CD4-positive, alpha-beta T cell (primary cell): ENCODE data around the gene MDP1. TPM values are rescaled to one million over a fixed set of nuclear protein-coding genes. Genes with fewer than 3 reads are reported as not detected.

Experiments
- ATAC-seq: fragments of 200-7000 bp; cut with Tn5 transposase; one replicate; pipeline ENCODE4 v1.10.0; 2022; ENCODE audit warnings: mild to moderate bottlenecking; ENCODE audit not compliant: poor library complexity
- CTCF ChIA-PET: fragments of 350-600 bp; sonication (Branson Sonifier 250); formaldehyde crosslinking; loops from one replicate; lab custom pipeline; 2021; ENCODE audit warnings: antibody characterized with exemption, inconsistent platforms; lab: Charles Lee
- POLR2A ChIA-PET: fragments of 350-600 bp; sonication (Branson Sonifier 250); formaldehyde crosslinking; loops from one replicate; lab custom pipeline; 2021; ENCODE audit warnings: antibody characterized with exemption, inconsistent platforms; lab: Charles Lee
- DNase-seq, 14 experiments: peaks; one replicate each; pipeline ENCODE4 v3.0.0-alpha.2; 2013 to 2020; ENCODE audit warnings: mixed read lengths in 2 of 14
- H3K27ac ChIP-seq, 2 donors: one replicate each; pipeline versions ENCODE4 v1.5.1 to v1.7.0; 2013; ENCODE audit warnings: low read length in 2 of 2, low read depth in 1 of 2, mild to moderate bottlenecking in 1 of 2
- H3K27me3 ChIP-seq, 2 experiments: 1 replicate in 1 of 2; 2 replicates in 1 of 2; pipeline versions ENCODE4 v1.6.1 to v1.7.0; 2013; ENCODE audit warnings: low read length in 2 of 2, control low read depth in 1 of 2, mild to moderate bottlenecking in 1 of 2, moderate library complexity in 1 of 2; ENCODE audit not compliant: insufficient read depth in 2 of 2, control insufficient read depth in 1 of 2
- H3K36me3 ChIP-seq: one replicate; pipeline ENCODE4 v1.6.1; 2013; ENCODE audit warnings: low read length, control low read depth; ENCODE audit not compliant: insufficient read depth
- H3K4me1 ChIP-seq: one replicate; pipeline ENCODE4 v1.6.1; 2013; ENCODE audit warnings: low read length, control low read depth; ENCODE audit not compliant: insufficient read depth
- H3K4me3 ChIP-seq: one replicate; pipeline ENCODE4 v1.5.1; 2013; ENCODE audit warnings: mild to moderate bottlenecking, low read length, moderate library complexity
- H3K9me3 ChIP-seq, 2 experiments: 1 replicate in 1 of 2; 2 replicates in 1 of 2; pipeline versions ENCODE4 v1.6.1 to v1.7.0; 2013; ENCODE audit warnings: low read length in 2 of 2, mild to moderate bottlenecking in 2 of 2, control low read depth in 1 of 2, moderate library complexity in 1 of 2; ENCODE audit not compliant: control insufficient read depth in 1 of 2, insufficient read depth in 1 of 2
- H3K27ac Mint-ChIP-seq: one replicate; pipeline ENCODE4 v1.8.0; 2020; ENCODE audit warnings: mixed read lengths
- H3K27me3 Mint-ChIP-seq: one replicate; pipeline ENCODE4 v1.8.0; 2021; ENCODE audit warnings: mixed read lengths
- H3K36me3 Mint-ChIP-seq: one replicate; pipeline ENCODE4 v1.8.0; 2021; ENCODE audit warnings: low read depth, mixed read lengths
- H3K4me1 Mint-ChIP-seq: one replicate; pipeline ENCODE4 v1.8.0; 2021; ENCODE audit warnings: low read depth, mixed read lengths
- H3K4me3 Mint-ChIP-seq: one replicate; pipeline ENCODE4 v1.8.0; 2020; ENCODE audit warnings: mild to moderate bottlenecking, mixed read lengths
- H3K9me3 Mint-ChIP-seq: one replicate; pipeline ENCODE4 v1.8.0; 2020; ENCODE audit warnings: mixed read lengths
- CTCF ChIP-seq: fragments of 200-600 bp; IDR thresholded peaks from one replicate; pipeline ENCODE4 v1.8.0; 2022; ENCODE audit warnings: antibody characterized with exemption, mild to moderate bottlenecking
- intact Hi-C, 2 experiments: fragments of 100-400 bp; cut with DNase I in 1 of 2; cut with micrococcal nuclease in 1 of 2; formaldehyde crosslinking; loops; one replicate each; pipeline versions ENCODE4 v1.15.1 to v1.9.0; 2023 to 2025; cut with DNase I, micrococcal nuclease
- total RNA-seq, 174 experiments: library from RNA in 2 of 174; stranded (reverse) in 2 of 174; gene quantifications; one replicate each; pipeline ENCODE4 v1.2.3 and lab custom pipeline; 2021 to 2026

Gene MDP1
- total RNA-seq, 2 experiments from 2014 or later = 3.2 to 3.7 TPM

- Histone ChIP-seq H3K4me3 (no peak overlapping the region), H3K36me3 (peaks cover 76% of the 10 kb centered on the region), H3K27me3 (no peaks in the 10 kb centered on the region), H3K27ac (no peak overlapping the region), H3K9me3 (no peaks in the 10 kb centered on the region), H3K4me1 (peaks cover 31% of the 10 kb centered on the region)
- no peak for ATAC-seq
- Mint-ChIP-seq H3K27me3 (no peaks in the 10 kb centered on the region), H3K27ac (peak overlapping the region; percentile 17), H3K4me1 (peaks cover 24% of the 10 kb centered on the region), H3K4me3 (no peak overlapping the region), H3K9me3 (no peaks in the 10 kb centered on the region), H3K36me3 (peaks cover 72% of the 10 kb centered on the region)
- CTCF ChIA-PET = no interaction called here
- no peak for TF ChIP-seq CTCF
- DNase-seq = no peak
- intact Hi-C loops = no loop called here
- POLR2A ChIA-PET = interaction anchor here (0.5 to 7.4 kb wide), 4 partner anchors 11 to 551 kb away, joined by 3 to 85 read pairs (median 8); partner anchors contain the start of genes DCAF11, IRF9, NRL and TM9SF1
These were observed 31.5 kb downstream of the MDP1 start for GRCh38 chr14:24184104-24184970.

GRCh38 chr14:24183014-24183481 is 32.8 kb downstream of the MDP1 start:
- no peaks in the 10 kb centered on the region for H3K9me3 ChIP-seq
- intact Hi-C loops = no loop called here
- peaks cover 12% of the 10 kb centered on the region for H3K4me1 Mint-ChIP-seq
- no peak overlapping the region for H3K27ac Mint-ChIP-seq
- DNase-seq (no peak), ATAC-seq (no peak)
- no peaks in the 10 kb centered on the region for H3K27me3 ChIP-seq
- ChIA-PET CTCF (no interaction called here), POLR2A (interaction anchor here (1.1 kb wide), 2 partner anchors 13 to 22 kb away, joined by 3 read pairs; partner anchors contain the start of gene TM9SF1)
- no peak overlapping the region for H3K4me3 ChIP-seq
- H3K36me3 Mint-ChIP-seq = peaks cover 78% of the 10 kb centered on the region
- peaks cover 89% of the 10 kb centered on the region for H3K36me3 ChIP-seq
- no peak for TF ChIP-seq CTCF
- peaks cover 18% of the 10 kb centered on the region for H3K4me1 ChIP-seq
- no peaks in the 10 kb centered on the region for H3K9me3 Mint-ChIP-seq
- no peaks in the 10 kb centered on the region for H3K27me3 Mint-ChIP-seq
- no peak overlapping the region for H3K4me3 Mint-ChIP-seq
- no peak overlapping the region for H3K27ac ChIP-seq

- ATAC-seq = no peak
- H3K9me3 ChIP-seq = no peaks in the 10 kb centered on the region
- peaks cover 11% of the 10 kb centered on the region for H3K4me1 ChIP-seq
- H3K4me3 ChIP-seq = no peak overlapping the region
- ChIA-PET POLR2A (interaction anchor here (1.1 kb wide), 2 partner anchors 13 to 22 kb away, joined by 3 read pairs; partner anchors contain the start of gene TM9SF1), CTCF (no interaction called here)
- H3K27ac Mint-ChIP-seq = peak overlapping the region; percentile 42
- H3K36me3 ChIP-seq = peaks cover 96% of the 10 kb centered on the region
- TF ChIP-seq CTCF = no peak
- no peak for DNase-seq
- H3K4me1 Mint-ChIP-seq = peaks cover 4% of the 10 kb centered on the region
- H3K36me3 Mint-ChIP-seq = peaks cover 83% of the 10 kb centered on the region
- no peak overlapping the region for H3K4me3 Mint-ChIP-seq
- no peaks in the 10 kb centered on the region for H3K27me3 Mint-ChIP-seq
- no peaks in the 10 kb centered on the region for H3K9me3 Mint-ChIP-seq
- H3K27ac ChIP-seq = no peak overlapping the region
- intact Hi-C loops = no loop called here
- H3K27me3 ChIP-seq = no peaks in the 10 kb centered on the region
These were observed 33.6 kb downstream of the MDP1 start for GRCh38 chr14:24182110-24182882.
